Spleen (tissue), 11 donors: Measurements from ENCODE around the gene CDH13. TPM values are rescaled to one million over a fixed set of nuclear protein-coding genes. Genes with fewer than 3 reads are reported as not detected.

ENCODE experiments used
- DNase-seq: peaks from one replicate; pipeline ENCODE4 v3.0.0-alpha.2; 2020
- H3K27ac ChIP-seq, 8 donors: fragments of 200-600 bp; sonication (generic) in 7 of 8; 1 replicate in 4 of 8; 2 replicates in 4 of 8; pipeline versions ENCODE4 v1.5.0 to v1.8.0; 2016 to 2021; ENCODE audit warnings: inconsistent platforms in 4 of 8, mild to moderate bottlenecking in 4 of 8, moderate library complexity in 1 of 8
- H3K27me3 ChIP-seq, 7 donors: fragments of 200-600 bp; sonication (generic) in 6 of 7; replicated peaks in 1 of 7; 1 replicate in 4 of 7; 2 replicates in 3 of 7; pipeline versions ENCODE4 v1.5.0 to v1.8.0; 2016 to 2021; ENCODE audit warnings: inconsistent platforms in 3 of 7, mild to moderate bottlenecking in 1 of 7
- H3K36me3 ChIP-seq, 6 donors: fragments of 200-600 bp; sonication (generic) in 5 of 6; 1 replicate in 4 of 6; 2 replicates in 2 of 6; pipeline versions ENCODE4 v1.5.0 to v1.8.0; 2016 to 2021; ENCODE audit warnings: inconsistent platforms in 2 of 6
- H3K4me1 ChIP-seq, 6 donors: fragments of 200-600 bp; sonication (generic) in 5 of 6; 1 replicate in 3 of 6; 2 replicates in 3 of 6; pipeline versions ENCODE4 v1.5.0 to v1.8.0; 2016 to 2021; ENCODE audit warnings: inconsistent platforms in 3 of 6
- H3K4me3 ChIP-seq, 8 donors: fragments of 200-600 bp; sonication (generic) in 7 of 8; 1 replicate in 4 of 8; 2 replicates in 4 of 8; pipeline versions ENCODE4 v1.5.0 to v1.8.0; 2016 to 2021; ENCODE audit warnings: inconsistent platforms in 4 of 8, mild to moderate bottlenecking in 4 of 8, moderate library complexity in 2 of 8
- H3K9me3 ChIP-seq, 8 donors: fragments of 200-600 bp; sonication (generic) in 7 of 8; 1 replicate in 4 of 8; 2 replicates in 4 of 8; pipeline versions ENCODE4 v1.5.0 to v1.8.0; 2016 to 2021; ENCODE audit warnings: inconsistent platforms in 4 of 8
- CTCF ChIP-seq, 11 experiments: fragments of 200-600 bp in 7 of 11; fragments of 450-650 bp in 4 of 11; sonication (generic) in 4 of 11; IDR thresholded peaks in 8 of 11; conservative IDR thresholded peaks in 3 of 11; 1 replicate in 7 of 11; 2 replicates in 4 of 11; pipeline versions ENCODE4 v1.4.0 to v1.8.0; 2016 to 2021; ENCODE audit warnings: antibody characterized with exemption in 11 of 11, inconsistent platforms in 4 of 11, mild to moderate bottlenecking in 1 of 11
- POLR2A ChIP-seq, 3 donors: fragments of 450-650 bp; IDR thresholded peaks; one replicate each; pipeline ENCODE4 v1.5.1; 2017; ENCODE audit warnings: antibody characterized with exemption in 3 of 3, mild to moderate bottlenecking in 1 of 3
- POLR2AphosphoS5 ChIP-seq, 3 donors: sonication (generic); formaldehyde crosslinking; IDR thresholded peaks; one replicate each; pipeline ENCODE4 v1.5.1; 2017; ENCODE audit warnings: antibody characterized with exemption in 3 of 3
- WGBS, 5 donors: extraction: QIAGEN DNeasy Blood & Tissue Kit in 3 of 5; methylation state at CpG; one replicate each; pipeline versions ENCODE4 v1.1.5 to v1.1.7; 2013 to 2018; 5-methylcytosine and 5-hydroxymethylcytosine counted together
- intact Hi-C: fragments of 100-400 bp; cut with DNase I; formaldehyde crosslinking; loops from one replicate; pipeline ENCODE4 v1.15.0; 2023; ENCODE audit warnings: low total_unique reads
- polyA plus RNA-seq, 3 donors: library from polyadenylated mRNA; stranded (reverse); fragments of 200-250 nt; gene quantifications; one replicate each; pipeline ENCODE4 v1.2.1, GENCODE V29; 2013
- total RNA-seq, 7 donors: library from RNA; depleted of rRNA in 3 of 7; stranded (reverse); fragments of >200 nt in 3 of 7; fragmentation: NEBNext Ultra II Directional in 4 of 7; extraction: Animal tissue kit (Norgen Biotek cat#: 25700) in 4 of 7; gene quantifications; one replicate each; pipeline versions ENCODE4 v1.1.0 to v1.2.1, GENCODE V29; 2016 to 2021
- donor health status: healthy with polysubstance abuse.
- donor health status: DM: no; HTN: no; CAD: no; lungs with moderate emphysema.
- donor health status: DM: no; HTN: no; CAD: no.
- donor health status: Bipolar disorder and iron deficiency.
- donor health status: healthy.
- donor health status: DM: no; HTN: no; CAD: no.
- donor health status: DM: yes; HTN: yes; CAD: no.

CDH13 gene
- total and polyA plus RNA-seq, 10 donors = 0.13 to 4.6 (median 1.1) TPM

DNA sequence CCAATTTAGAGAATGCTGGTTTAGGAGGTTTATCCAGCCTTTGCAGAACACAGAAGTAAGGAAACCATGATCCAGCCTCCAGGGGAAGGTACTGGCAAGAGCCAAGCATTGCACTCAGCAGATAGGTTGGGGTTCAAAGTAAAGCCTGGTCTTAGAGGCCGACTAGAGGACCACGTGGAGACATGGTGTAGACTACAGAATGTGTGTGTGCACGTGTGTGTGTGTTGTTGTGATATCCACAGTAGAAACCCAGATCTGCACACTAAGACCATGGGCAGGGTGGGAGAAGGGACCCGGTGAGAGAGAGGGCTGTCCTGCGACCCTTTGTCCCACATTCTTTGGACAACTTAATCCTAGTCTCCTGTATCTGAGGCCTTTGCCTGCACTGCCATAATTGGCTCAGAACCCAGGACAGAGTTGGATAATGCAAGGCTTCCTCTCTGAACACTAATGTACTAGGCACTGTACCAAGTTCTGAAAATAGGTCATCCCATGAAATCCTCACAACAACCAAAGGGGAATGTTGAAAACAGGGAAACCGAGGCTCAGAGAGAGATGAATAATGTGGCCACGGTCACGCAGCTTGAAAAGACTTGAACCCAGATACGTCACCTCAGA lies 855.9 kb downstream of the CDH13 start:
- WGBS, 5 donors = 61 to 67% (median 65%) methylated on average over 9 of the region's 9 CpGs
- TF ChIP-seq POLR2AphosphoS5 (IDR thresholded peaks at IDR 0.05) (no peak), CTCF (IDR thresholded peaks at IDR 0.05 in 8 of 11, conservative IDR thresholded peaks at IDR 0.05 in 3 of 11) (no peak), POLR2A (IDR thresholded peaks at IDR 0.05) (no peak)
- DNase-seq = no peak
- intact Hi-C loops = no loop called here
- Histone ChIP-seq H3K27me3 (no peaks in the 10 kb centered on the region), H3K4me1 (no peaks in the 10 kb centered on the region), H3K4me3 (no peak overlapping the region), H3K9me3 (no peaks in the 10 kb centered on the region), H3K27ac (no peak overlapping the region), H3K36me3 (no peaks in the 10 kb centered on the region)

- H3K36me3 ChIP-seq = no peaks in the 10 kb centered on the region
- no peak overlapping the region for H3K4me3 ChIP-seq
- H3K27ac ChIP-seq = no peak overlapping the region
- H3K9me3 ChIP-seq = no peaks in the 10 kb centered on the region
- 26 to 55% (median 40%) methylated on average over 2 of the region's 2 CpGs for WGBS, 5 donors
- no peaks in the 10 kb centered on the region for H3K4me1 ChIP-seq
- intact Hi-C loops = no loop called here
- H3K27me3 ChIP-seq = no peaks in the 10 kb centered on the region
- TF ChIP-seq POLR2AphosphoS5 (IDR thresholded peaks at IDR 0.05) (no peak), CTCF (IDR thresholded peaks at IDR 0.05 in 8 of 11, conservative IDR thresholded peaks at IDR 0.05 in 3 of 11) (no peak), POLR2A (IDR thresholded peaks at IDR 0.05) (no peak)
- DNase-seq = no peak
Observed at GRCh38 chr16:83490073-83490472, 863.3 kb downstream of the CDH13 start.

DNA sequence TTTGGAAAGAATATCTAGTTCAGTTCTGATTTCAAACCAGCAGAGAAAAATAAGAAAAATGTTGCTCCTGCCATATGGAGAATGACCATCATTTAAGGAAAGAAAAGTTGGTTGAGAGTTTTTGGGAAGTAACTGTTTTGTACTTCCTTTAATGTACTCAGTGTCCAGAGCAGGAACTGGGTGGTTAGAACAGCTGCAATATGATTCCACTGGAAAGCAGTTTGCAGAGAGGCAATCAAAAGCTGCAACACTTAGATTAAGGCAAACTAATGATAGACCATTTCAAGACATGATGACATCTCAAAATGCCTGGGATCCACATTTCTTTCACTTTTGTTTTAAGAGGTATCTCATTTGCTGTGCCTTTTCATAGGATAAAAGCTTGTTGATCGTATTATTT lies 867.7 kb downstream of the CDH13 start:
- Histone ChIP-seq H3K9me3 (no peaks in the 10 kb centered on the region), H3K27ac (no peak overlapping the region), H3K4me3 (no peak overlapping the region), H3K36me3 (no peaks in the 10 kb centered on the region), H3K4me1 (no peaks in the 10 kb centered on the region), H3K27me3 (no peaks in the 10 kb centered on the region)
- DNase-seq = no peak
- WGBS, 5 donors = 70 to 89% (median 82%) methylated on average over 1 of the region's 1 CpG
- TF ChIP-seq CTCF (IDR thresholded peaks at IDR 0.05 in 8 of 11, conservative IDR thresholded peaks at IDR 0.05 in 3 of 11) = no peak
- intact Hi-C loops = no loop called here

DNA sequence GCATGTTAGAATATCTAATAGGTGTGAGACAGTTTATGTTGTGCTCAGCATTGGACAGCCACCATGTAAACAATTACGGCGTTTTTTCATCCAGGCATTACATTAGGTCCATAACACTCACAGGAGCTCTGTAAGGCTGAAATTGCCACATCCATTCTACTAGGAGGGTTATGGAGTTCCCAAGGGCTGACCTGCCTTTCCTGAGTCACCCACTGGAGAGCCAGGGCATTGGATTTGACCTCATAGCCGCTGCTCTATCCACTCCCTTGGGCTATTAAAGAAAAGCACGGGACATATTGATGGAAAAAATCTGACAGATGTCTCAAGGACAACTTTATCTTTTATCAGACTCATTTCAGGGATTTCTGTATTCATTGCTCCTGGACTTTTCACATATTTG lies 874.7 kb downstream of the CDH13 start:
- no peak for DNase-seq
- TF ChIP-seq CTCF (IDR thresholded peaks at IDR 0.05 in 8 of 11, conservative IDR thresholded peaks at IDR 0.05 in 3 of 11) (no peak), POLR2AphosphoS5 (IDR thresholded peaks at IDR 0.05) (no peak), POLR2A (IDR thresholded peaks at IDR 0.05) (no peak)
- WGBS, 5 donors = 77 to 88% (median 81%) methylated on average over 4 of the region's 4 CpGs

More for the DNA sequence above, 874.7 kb downstream of the CDH13 start:
- Histone ChIP-seq H3K27ac (no peak overlapping the region), H3K4me1 (no peaks in the 10 kb centered on the region), H3K27me3 (peaks cover 0 to 3% (median 0%) of the 10 kb centered on the region in 7 donors), H3K36me3 (no peaks in the 10 kb centered on the region), H3K4me3 (no peak overlapping the region), H3K9me3 (no peaks in the 10 kb centered on the region)
- intact Hi-C loops = no loop called here
